Mesenteric fat pad (tissue), 1 donor: ENCODE measurements around the gene RBM7. TPM values are rescaled to one million over a fixed set of nuclear protein-coding genes. Genes with fewer than 3 reads are reported as not detected.

Source experiments
- DNase-seq: peaks from one replicate; pipeline ENCODE4 v3.0.0-alpha.2; 2020; ENCODE audit warnings: low spot score
- long read RNA-seq: library from polyadenylated mRNA; unstranded; transcript quantifications from one replicate; pipeline ENCODE4 v2.0.0, GENCODE V29; 2020
- total RNA-seq: library from RNA; stranded (reverse); fragmentation: NEBNext Ultra II Directional; extraction: Animal tissue kit (Norgen Biotek cat#: 25700); gene quantifications from one replicate; pipeline ENCODE4 v1.2.1, GENCODE V29; 2021
- donor health status: DM: yes; HTN: yes; CAD: no.

RBM7 gene, protein sequence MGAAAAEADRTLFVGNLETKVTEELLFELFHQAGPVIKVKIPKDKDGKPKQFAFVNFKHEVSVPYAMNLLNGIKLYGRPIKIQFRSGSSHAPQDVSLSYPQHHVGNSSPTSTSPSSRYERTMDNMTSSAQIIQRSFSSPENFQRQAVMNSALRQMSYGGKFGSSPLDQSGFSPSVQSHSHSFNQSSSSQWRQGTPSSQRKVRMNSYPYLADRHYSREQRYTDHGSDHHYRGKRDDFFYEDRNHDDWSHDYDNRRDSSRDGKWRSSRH
- 29.5 TPM for total RNA-seq
- long read RNA-seq, full-length matches to known transcripts: 77 of 80 reads
- long read RNA-seq, partial matches to known transcripts: 1 of 80 reads
- long read RNA-seq, other reads (novel, unspliced or antisense): 2 of 80 reads

DNA sequence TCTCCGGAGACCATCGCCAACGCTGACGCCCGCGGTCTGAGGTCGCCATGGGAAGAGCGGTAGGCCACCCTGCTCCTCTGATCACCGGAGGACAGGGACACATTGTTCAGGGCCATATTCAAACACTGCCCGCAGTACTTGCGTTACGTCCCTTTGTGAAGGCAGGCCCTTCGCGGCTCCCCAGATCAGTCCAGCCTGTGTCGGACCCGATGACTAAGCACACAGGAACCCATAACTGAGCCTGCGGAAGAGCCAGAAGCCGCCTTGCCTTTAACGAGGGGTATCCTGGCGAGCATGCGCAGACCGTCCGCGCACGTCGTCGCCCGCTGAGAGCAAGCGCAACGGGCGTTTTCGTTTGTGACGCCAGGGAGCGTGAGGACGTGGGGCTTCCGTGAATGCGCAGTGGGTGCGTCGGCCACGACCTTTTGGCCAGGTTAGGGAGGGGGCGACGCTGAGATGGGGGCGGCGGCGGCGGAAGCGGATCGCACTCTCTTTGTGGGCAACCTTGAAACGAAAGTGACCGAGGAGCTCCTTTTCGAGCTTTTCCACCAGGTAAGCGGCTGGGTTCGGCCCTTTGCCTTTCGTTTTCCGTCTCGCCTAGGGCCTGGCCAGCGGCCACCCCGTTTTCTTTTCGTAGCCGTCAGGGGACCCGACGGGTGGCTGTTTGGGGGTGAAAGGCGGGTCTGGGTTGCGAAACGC, at the start of gene RBM7, which contains the start of gene C11orf71:
RBM7 (plus strand) TSS at position 451 of the 699 bp plus-strand sequence; CDS start at position 457, 6 bp downstream.
C11orf71 (minus strand) TSS at position 296 of the 699 bp plus-strand sequence; CDS start at position 116, 180 bp downstream.
- DNase-seq: peak; percentile 99

GRCh38 chr11:114353443-114353842, 47.0 kb upstream of the RBM7 start:
- no peak for DNase-seq

DNA sequence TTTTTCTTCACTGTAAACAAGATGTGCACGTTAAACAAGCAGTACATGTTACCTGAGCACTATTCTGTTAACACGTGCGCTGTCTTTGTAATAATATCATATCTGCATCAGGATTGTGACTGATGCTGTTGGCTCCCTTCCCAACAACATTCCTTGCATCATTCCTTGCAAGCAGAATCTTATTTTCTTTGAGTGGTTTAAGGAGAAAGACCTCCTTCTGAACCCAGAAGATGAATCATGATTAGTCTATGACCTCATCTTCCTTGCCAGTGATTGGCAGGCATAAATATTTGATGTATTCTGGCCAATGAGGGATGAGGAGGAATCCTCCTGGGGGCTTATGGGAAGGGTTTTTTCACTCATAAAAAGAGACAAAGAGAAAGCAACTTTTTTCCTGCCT, 46.4 kb upstream of the RBM7 start:
- DNase-seq: no peak

DNA sequence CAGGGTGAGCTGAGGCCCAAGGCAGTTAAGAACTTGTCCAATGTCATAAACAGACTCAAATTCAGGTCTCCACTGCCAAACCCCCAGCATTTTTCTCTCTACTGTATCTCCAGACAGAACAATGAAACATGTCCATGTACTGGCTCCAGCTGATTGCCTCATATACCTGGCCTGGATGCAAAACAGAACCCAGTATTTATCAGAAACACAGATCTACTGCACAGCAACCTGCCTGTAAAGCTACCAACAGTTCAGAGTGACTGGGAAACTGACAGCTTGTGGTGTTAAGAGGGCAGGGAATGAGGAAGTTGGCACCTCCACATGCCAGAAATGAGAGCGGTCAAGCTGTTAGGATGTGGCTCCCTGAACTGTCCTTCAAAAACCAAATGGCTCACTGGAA, 41.8 kb upstream of the RBM7 start:
- DNase-seq: no peak

DNA sequence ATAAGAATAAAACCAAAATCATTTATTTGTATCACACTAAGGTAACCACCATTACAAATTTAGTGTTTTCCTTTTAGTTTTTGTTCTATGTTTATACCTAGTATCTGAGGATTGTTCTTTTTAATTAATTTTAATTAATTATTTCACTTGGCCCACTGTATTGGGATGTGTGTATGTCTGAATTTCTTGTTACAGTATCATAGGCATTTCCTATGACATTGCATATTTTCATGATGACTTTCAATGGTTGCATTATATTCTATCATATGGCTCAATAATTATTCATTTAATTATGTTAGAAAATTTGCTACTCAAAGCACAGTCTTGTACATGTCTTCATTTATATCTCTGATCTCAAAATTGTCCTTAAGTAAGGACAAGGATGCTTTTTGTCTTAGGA, 41.1 kb upstream of the RBM7 start:
- no peak for DNase-seq

- DNase-seq: no peak
Measured at GRCh38 chr11:114362326-114362725, 38.1 kb upstream of the RBM7 start.

DNA sequence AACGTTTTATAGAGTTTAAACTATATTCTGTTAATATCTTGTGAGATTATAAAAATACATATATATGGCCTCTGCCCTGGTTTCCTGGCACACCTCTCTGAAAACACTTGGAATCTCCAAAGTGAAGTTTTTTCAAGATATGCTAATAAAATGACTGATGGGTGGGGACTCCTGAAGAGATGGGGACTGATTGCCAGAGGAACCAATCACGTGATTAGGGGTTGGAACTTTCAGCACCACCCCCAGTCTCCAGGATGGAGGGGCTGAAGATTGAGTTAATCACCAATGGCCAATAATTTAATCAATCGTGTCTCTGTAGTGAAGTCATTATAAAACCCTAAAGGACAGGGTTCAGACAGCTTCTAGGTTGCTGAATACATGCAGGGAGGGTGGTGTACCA, 37.5 kb upstream of the RBM7 start:
- DNase-seq: no peak

- DNase-seq: no peak
Measured at GRCh38 chr11:114366331-114367243, 33.9 kb upstream of the RBM7 start.

DNA sequence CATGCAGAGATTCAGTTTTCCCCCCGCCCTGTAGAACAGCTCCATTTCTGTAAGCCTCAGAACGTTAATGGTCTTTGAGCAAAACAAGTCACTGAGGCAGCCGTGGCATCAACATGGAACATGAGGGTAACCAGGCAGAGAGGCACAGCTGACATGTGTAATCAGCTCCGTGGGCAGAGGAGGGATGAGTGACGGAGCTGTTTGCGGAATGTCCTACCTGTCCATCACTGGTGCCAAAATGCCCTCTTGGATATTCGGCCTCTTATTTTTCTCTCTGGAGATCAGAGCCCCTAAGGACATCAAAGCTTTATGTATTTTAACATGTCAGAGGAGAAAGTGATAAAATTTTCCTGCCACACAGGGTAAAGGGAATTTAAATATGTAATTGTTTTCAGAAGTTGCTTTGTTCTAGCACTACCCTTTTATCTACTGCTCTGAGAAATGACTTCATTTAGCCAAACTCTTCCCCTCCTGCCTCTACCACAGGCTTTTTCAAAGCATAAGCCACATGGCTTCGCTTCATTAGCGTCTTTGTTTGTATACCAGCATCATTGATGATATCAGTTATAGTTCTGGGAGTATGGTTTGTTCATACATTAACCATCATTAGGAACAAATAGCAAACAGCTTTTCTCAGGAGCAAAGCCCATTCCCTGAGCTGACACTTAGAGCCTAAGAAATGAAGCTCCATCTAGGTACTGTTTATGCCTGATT, 33.1 kb upstream of the RBM7 start:
- no peak for DNase-seq

DNA sequence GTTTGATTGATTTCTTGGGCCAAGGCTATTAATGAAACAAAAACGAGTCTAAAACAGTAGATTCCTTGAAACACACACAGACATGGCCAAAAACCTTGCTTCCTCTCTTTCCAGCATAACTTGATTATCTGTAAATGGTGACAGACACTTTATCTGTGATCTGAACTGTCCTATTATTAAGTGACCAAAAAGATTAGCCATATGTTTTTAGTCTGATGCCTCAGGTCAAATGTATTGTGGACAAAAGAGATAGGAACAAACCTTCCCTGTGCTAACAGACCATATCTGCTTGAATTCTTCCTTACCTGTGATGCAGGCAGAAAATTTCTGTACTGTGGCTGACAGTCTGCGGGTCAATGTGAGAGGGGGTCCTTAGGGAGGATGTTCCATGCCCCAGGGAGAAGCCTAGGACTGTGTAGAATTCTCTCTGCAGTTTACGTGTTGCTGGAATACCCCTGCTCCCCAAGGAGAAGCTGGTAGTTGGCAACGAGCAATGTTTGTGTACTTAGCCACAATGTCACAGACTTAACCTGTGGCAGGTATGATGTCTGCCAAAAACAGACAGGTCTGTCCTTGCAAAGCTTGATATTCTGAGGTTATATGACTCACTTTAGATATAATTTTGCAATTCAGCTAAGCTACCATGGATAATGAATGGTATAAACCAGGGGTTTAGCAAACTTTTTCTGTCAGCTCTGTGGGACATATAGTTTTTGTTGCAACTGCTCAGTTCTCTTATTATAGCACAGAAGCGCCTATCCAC, 31.4 kb upstream of the RBM7 start:
- DNase-seq: no peak

GRCh38 chr11:114375052-114375451, 25.4 kb upstream of the RBM7 start:
- no peak for DNase-seq

- no peak for DNase-seq
Measured at GRCh38 chr11:114377612-114378267, 22.7 kb upstream of the RBM7 start.

DNA sequence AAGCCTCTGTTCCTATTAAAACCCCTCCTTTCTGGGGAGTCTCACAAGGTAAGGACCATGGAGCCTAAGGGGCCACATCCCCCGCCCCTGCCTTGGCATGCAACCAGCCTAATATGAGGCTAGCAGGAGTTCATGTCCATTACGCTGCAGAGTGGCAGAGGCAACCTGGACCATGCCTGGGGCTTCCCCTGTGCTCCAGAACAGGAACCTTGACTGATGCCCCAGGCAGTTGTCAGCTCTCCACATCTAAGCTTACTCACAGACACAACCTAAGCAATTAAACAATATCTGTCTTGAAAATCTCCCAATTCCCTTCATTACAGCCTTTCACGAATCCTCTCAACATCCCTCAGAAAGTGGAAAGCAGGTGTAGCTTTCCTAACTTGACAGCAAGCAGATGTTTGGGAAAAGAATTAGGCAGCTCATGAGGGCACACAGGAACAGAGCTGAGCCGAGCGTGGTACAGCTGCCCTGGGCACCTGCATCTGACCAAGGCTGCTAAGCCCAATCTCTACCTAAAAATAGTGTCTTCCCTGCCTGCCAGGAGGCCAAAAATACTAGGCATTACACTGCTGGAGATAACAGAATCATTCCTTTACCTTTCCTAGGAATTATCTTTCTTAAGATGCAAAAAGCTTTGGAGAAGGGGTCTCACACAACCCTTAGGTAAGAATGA, 20.9 kb upstream of the RBM7 start:
- no peak for DNase-seq

GRCh38 chr11:114382509-114382908, 18.0 kb upstream of the RBM7 start:
- DNase-seq: no peak

DNA sequence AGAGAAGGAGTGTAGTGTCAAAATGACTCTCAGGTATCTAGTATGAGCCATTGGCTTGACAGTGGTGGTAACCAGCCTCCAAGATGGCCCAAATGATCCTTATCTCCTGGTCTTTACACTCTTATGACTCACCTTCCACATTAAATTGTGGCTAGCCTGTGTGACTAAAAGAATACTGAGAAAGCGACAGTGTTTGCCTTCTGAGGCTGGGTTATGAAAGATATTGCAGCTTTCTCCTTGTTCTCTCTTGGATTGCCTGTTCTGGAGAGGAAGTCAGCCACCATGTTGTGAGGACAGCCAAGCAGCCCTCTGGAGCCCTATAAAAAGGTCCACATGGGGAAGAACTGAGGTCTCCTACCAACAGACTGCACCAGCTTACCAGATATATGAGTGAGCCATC, 16.0 kb upstream of the RBM7 start:
- no peak for DNase-seq

DNA sequence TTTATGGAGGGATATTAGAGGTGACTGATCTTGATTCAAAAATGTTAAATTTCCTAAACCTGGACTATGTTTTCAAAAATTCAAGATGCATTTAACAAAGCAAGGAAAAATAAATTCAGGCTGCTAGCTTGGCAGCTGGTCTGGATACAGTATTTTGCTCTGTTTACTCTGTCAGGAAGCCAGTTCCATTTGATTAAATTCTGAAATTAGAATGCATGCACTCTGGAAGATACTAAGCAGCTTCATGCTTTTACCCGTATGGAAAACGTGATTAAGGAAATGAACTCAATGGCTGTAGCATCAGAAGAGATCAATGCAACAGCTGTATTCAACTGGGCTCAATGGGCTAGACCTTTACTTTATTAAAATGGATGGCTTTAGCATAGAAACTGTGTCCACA, 14.3 kb upstream of the RBM7 start:
- no peak for DNase-seq

DNA sequence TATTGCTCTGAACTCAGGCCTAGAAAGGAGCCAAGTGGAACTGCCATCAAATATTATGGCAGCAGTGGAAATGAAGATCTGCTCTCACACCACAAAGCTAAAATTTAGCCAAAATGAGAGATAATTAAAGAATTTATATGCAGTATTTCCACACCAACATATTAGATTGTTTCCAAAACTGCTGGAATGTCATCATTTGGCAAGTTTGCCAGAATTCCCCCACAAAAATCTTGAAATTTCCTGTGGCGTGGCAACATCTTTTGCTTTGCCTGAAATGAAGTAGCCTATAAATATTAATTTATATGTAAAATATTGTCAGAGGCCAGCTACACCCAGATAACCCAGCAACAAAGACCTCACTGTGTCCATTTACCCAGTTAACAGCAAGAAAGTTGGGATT, 13.9 kb upstream of the RBM7 start:
- no peak for DNase-seq

GRCh38 chr11:114392735-114393667, 7.5 kb upstream of the RBM7 start:
- no peak for DNase-seq
